BJ (cell line): ENCODE results near the gene CEP55. TPM values are rescaled to one million over a fixed set of nuclear protein-coding genes. Genes with fewer than 3 reads are reported as not detected.

Experiments used
- CTCF ChIA-PET: fragments of 350-600 bp; formaldehyde crosslinking; extraction: SDS; loops from one replicate; lab custom pipeline; 2021; ENCODE audit warnings: antibody characterized with exemption, inconsistent platforms; lab: Yijun Ruan, JAX
- POLR2A ChIA-PET: fragments of 300-600 bp; sonication (Branson Sonifier 250); formaldehyde crosslinking; extraction: SDS; loops from one replicate; lab custom pipeline; 2021; ENCODE audit warnings: antibody characterized with exemption; lab: Charles Lee
- DNase-seq: peaks from one replicate; pipeline ENCODE4 v3.0.0-alpha.2; 2011; ENCODE audit warnings: low read depth
- H3K27me3 ChIP-seq: 2 replicates; pipeline ENCODE4 v1.6.0; 2011; ENCODE audit warnings: low read length; ENCODE audit not compliant: control insufficient read depth, insufficient read depth
- H3K36me3 ChIP-seq: 2 replicates; pipeline ENCODE4 v1.5.1; 2011; ENCODE audit warnings: low read length; ENCODE audit not compliant: control insufficient read depth, insufficient read depth
- H3K4me3 ChIP-seq: 2 replicates; pipeline ENCODE4 v1.5.1; 2011; ENCODE audit warnings: low read depth, mild to moderate bottlenecking, control low read depth, low read length
- polyA plus RNA-seq: library from polyadenylated mRNA; depleted of rRNA; stranded (reverse); fragments of >200 nt; gene quantifications from 2 replicates; pipeline ENCODE4 v1.2.3, GENCODE V29; 2011
- TF ChIP-seq, protein P1 (sequence below): IDR thresholded peaks from 2 replicates; pipeline ENCODE4 v1.5.1; 2011; ENCODE audit warnings: low read depth, mild to moderate bottlenecking, control low read depth, inconsistent platforms, low read length, moderate library complexity; ENCODE audit not compliant: insufficient read depth

The CEP55 gene
- polyA plus RNA-seq, 1 experiment: 16.8 TPM

DNA sequence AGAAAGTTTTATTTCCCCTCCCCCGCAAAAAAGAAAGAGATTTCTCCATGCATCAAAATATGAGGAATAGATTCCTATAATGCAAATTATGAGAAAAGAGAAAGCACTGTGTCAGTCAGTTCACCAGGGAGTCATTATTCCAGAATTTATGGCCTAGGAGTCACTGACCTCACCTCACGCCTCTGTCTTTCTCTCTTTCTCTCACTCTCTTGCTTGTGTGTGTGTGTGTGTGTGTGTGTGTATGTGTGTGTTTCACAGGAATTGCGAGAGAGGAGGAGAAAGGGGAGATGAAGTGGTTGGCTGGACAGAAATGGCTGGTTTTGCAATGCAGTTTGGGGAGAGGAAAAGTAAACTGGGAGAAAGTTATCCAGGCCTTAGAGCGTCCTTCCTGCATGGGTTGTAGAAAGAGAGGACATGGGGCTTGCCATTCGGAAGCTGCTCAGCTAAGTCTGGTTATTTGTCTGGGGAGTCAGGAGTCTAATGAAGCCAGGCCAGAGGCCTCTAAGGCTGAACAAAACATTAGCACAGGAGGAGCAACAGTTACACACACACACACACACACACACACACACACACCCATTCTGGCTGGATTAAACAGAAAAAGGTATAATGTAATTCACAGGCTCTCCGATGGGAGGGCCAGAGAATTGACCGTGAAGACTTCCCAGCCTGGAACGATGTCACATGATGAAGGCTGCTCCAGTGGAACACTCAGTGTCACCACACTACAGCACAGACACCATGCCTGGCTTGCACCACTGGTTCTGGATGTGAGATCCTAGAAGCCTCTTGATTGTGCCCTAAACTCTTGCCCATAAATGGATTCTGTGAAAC lies 57.3 kb downstream of the CEP55 start:
- ChIA-PET CTCF (interaction anchor here (0.7 to 4.4 kb wide), 17 partner anchors 10 to 306 kb away, joined by 3 to 24 read pairs (median 5); no protein-coding TSS in a partner anchor), POLR2A (no interaction called here)

GRCh38 chr10:93554316-93554663 lies 57.9 kb downstream of the CEP55 start:
- TF ChIP-seq, protein P1, sequence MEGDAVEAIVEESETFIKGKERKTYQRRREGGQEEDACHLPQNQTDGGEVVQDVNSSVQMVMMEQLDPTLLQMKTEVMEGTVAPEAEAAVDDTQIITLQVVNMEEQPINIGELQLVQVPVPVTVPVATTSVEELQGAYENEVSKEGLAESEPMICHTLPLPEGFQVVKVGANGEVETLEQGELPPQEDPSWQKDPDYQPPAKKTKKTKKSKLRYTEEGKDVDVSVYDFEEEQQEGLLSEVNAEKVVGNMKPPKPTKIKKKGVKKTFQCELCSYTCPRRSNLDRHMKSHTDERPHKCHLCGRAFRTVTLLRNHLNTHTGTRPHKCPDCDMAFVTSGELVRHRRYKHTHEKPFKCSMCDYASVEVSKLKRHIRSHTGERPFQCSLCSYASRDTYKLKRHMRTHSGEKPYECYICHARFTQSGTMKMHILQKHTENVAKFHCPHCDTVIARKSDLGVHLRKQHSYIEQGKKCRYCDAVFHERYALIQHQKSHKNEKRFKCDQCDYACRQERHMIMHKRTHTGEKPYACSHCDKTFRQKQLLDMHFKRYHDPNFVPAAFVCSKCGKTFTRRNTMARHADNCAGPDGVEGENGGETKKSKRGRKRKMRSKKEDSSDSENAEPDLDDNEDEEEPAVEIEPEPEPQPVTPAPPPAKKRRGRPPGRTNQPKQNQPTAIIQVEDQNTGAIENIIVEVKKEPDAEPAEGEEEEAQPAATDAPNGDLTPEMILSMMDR: no peak
- POLR2A ChIA-PET: no interaction called here
- no peak for DNase-seq
- CTCF ChIA-PET: interaction anchor here (0.7 to 4.4 kb wide), 20 partner anchors 9 to 305 kb away, joined by 3 to 24 read pairs (median 5); no protein-coding TSS in a partner anchor
- Histone ChIP-seq H3K4me3 (no peak overlapping the region), H3K36me3 (no peaks in the 10 kb centered on the region), H3K27me3 (no peaks in the 10 kb centered on the region; the same call in 1 of the 2 replicates)

More for the DNA sequence above, 57.3 kb downstream of the CEP55 start:
- H3K27me3 ChIP-seq: no peaks in the 10 kb centered on the region; the same call in 1 of the 2 replicates
- TF ChIP-seq, protein P1: no peak
- no peak overlapping the region for H3K4me3 ChIP-seq
- no peak for DNase-seq
- no peaks in the 10 kb centered on the region for H3K36me3 ChIP-seq

GRCh38 chr10:93554760-93555432 lies 58.5 kb downstream of the CEP55 start:
- TF ChIP-seq, protein P1: peak; percentile 79
- H3K36me3 ChIP-seq: no peaks in the 10 kb centered on the region
- ChIA-PET POLR2A (no interaction called here), CTCF (interaction anchor here (0.6 to 4.4 kb wide), 24 partner anchors 9 to 706 kb away, joined by 3 to 24 read pairs (median 4); partner anchors contain the start of gene EXOC6)
- DNase-seq: no peak
- H3K4me3 ChIP-seq: no peak overlapping the region
- no peaks in the 10 kb centered on the region; the same call in 1 of the 2 replicates for H3K27me3 ChIP-seq

DNA sequence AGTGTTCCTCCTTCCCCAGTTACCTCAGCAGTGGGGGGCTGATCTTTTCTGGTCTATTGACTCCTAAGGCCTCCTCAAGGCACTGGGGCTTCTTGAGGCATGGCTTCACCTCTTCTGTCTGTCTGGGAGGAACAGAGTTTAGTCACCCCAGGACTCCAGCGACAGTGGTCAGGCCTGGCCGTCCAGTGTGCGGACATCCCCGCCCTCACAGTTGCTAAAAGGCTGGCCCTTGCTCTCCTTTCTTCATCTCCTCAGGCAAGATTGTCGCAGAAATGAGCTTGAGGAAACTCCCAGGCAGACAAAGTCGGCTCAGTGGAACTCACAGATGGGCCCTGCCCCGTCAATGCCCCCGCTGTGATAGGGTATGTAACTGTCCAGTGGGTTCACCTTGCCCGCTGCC lies 63.1 kb downstream of the CEP55 start:
- CTCF ChIA-PET: interaction anchor here (2.7 kb wide), 1 partner anchor 17 kb away, joined by 7 read pairs; no protein-coding TSS in a partner anchor
- Histone ChIP-seq H3K36me3 (no peaks in the 10 kb centered on the region), H3K27me3 (no peaks in the 10 kb centered on the region), H3K4me3 (no peak overlapping the region)
- no peak for DNase-seq
- POLR2A ChIA-PET: no interaction called here
- TF ChIP-seq, protein P1: no peak

DNA sequence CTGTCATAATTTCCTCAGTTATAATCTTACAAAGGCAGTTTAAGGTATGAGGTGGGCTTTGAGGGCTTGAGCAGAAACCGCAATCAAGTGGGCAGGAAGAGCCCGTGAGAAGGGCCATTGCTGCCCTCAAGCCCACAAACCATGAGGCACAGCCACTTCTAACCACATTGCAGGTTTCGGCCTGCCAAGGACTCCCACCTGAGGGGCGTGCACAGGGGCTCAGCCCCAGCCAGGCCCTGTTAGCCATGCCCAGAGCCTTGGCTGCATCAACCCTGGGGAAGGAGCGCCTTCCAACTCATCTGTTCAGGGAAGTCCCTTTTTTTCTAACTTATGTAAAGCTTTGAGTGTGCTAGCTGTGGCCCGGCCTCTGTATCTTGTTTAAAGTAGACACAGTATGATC lies 64.1 kb downstream of the CEP55 start:
- CTCF ChIA-PET: interaction anchor here (0.6 to 2.7 kb wide), 3 partner anchors 8 to 213 kb away, joined by 3 to 7 read pairs (median 3); no protein-coding TSS in a partner anchor
- POLR2A ChIA-PET: no interaction called here

More for the DNA sequence above, 64.1 kb downstream of the CEP55 start:
- no peak overlapping the region for H3K4me3 ChIP-seq
- peaks cover 2% of the 10 kb centered on the region for H3K27me3 ChIP-seq
- DNase-seq: no peak
- H3K36me3 ChIP-seq: no peaks in the 10 kb centered on the region
- TF ChIP-seq, protein P1: no peak
